GM12892 (cell line): Measurements from ENCODE around the gene RRBP1.

Source experiments
- POLR2A ChIP-seq: IDR thresholded peaks from 2 replicates; pipeline ENCODE4 v1.6.1; 2011; ENCODE audit warnings: low read depth, low read length, control low read depth
- POLR2AphosphoS5 ChIP-seq: IDR thresholded peaks from 2 replicates; pipeline ENCODE4 v1.6.1; 2011; ENCODE audit warnings: low read depth, low read length, control low read depth
- TAF1 ChIP-seq: IDR thresholded peaks from 2 replicates; pipeline ENCODE4 v1.6.1; 2011; ENCODE audit warnings: low read depth, mild to moderate bottlenecking, control low read depth, low read length, borderline replicate concordance

- TF ChIP-seq TAF1 (no peak), POLR2A (no peak), POLR2AphosphoS5 (no peak)
Observed at GRCh38 chr20:17628101-17628841, 53.8 kb downstream of the RRBP1 start.
